ENCODE data around the gene NCS1.
"Not testable (repeated sequence)": the region's sequence is repeated elsewhere in the genome, so short reads cannot be mapped to it uniquely, and the experiment has no call there.

Gene NCS1

GRCh38 chr9:130241198-130241535, 69.0 kb downstream of the NCS1 start:
- no peak for DNase-seq

- no peak for DNase-seq
Measured at GRCh38 chr9:130242270-130243014, 70.2 kb downstream of the NCS1 start.

GRCh38 chr9:130243015-130243881, 71.0 kb downstream of the NCS1 start:
- peak; percentile 89 for DNase-seq

GRCh38 chr9:130243882-130244170, 71.6 kb downstream of the NCS1 start:
- no peak for DNase-seq

- no peak for DNase-seq
Measured at GRCh38 chr9:130244548-130245165, 72.5 kb downstream of the NCS1 start.

- no peak for DNase-seq
Measured at GRCh38 chr9:130245474-130245873, 73.3 kb downstream of the NCS1 start.

- no peak for DNase-seq
Measured at GRCh38 chr9:130246126-130246525, 73.9 kb downstream of the NCS1 start.

GRCh38 chr9:130254747-130255630, 82.8 kb downstream of the NCS1 start:
- DNase-seq, result no peak

- no peak for DNase-seq
Measured at GRCh38 chr9:130255631-130256134, 83.5 kb downstream of the NCS1 start.

GRCh38 chr9:130256644-130257043, 84.4 kb downstream of the NCS1 start:
- no peak for DNase-seq

- DNase-seq, result not testable (repeated sequence)
Measured at GRCh38 chr9:130258137-130258536, 85.9 kb downstream of the NCS1 start.

GRCh38 chr9:130259044-130259443, 86.8 kb downstream of the NCS1 start:
- no peak for DNase-seq

GRCh38 chr9:130260816-130261765, 88.9 kb downstream of the NCS1 start:
- DNase-seq, result no peak

- DNase-seq, result no peak
Measured at GRCh38 chr9:130262061-130262745, 90.0 kb downstream of the NCS1 start.

- no peak for DNase-seq
Measured at GRCh38 chr9:130262771-130263170, 90.6 kb downstream of the NCS1 start.

GRCh38 chr9:130263601-130264413, 91.6 kb downstream of the NCS1 start:
- no peak for DNase-seq

- DNase-seq, result no peak
Measured at GRCh38 chr9:130264414-130265350, 92.5 kb downstream of the NCS1 start.

GRCh38 chr9:130265431-130266235, 93.4 kb downstream of the NCS1 start, which contains the start of gene HMCN2:
HMCN2 (plus strand) TSS chr9:130265760; CDS start chr9:130265879, 119 bp downstream.
- no peak for DNase-seq

Data from activated CD4-positive, alpha-beta T cell treated with anti-CD3 and anti-CD28 coated beads, Interleukin-2, Interleukin-6, amounts not matched to agents 100 ng/mL and 50 ng/mL, durations not matched to agents 16 hours and 8 hours (primary cell).